Skeletal muscle satellite cell (primary cell): Measurements from ENCODE around the gene ZNF573. TPM values are rescaled to one million over a fixed set of nuclear protein-coding genes. Genes with fewer than 3 reads are reported as not detected.

ENCODE experiments used
- H3K27me3 ChIP-seq: 2 replicates; pipeline ENCODE4 v1.7.0; 2013; ENCODE audit warnings: low read length; ENCODE audit not compliant: control insufficient read depth, insufficient read depth
- H3K36me3 ChIP-seq: 2 replicates; pipeline ENCODE4 v1.7.0; 2013; ENCODE audit warnings: mild to moderate bottlenecking, control low read depth, low read length; ENCODE audit not compliant: insufficient read depth
- H3K4me1 ChIP-seq: 2 replicates; pipeline ENCODE4 v1.7.0; 2013; ENCODE audit warnings: low read length; ENCODE audit not compliant: control insufficient read depth, insufficient read depth
- H3K4me2 ChIP-seq: 2 replicates; pipeline ENCODE4 v1.7.0; 2013; ENCODE audit warnings: mild to moderate bottlenecking, low read length
- H3K4me3 ChIP-seq: 2 replicates; pipeline ENCODE4 v1.7.0; 2013; ENCODE audit warnings: low read length
- H3K9ac ChIP-seq: 2 replicates; pipeline ENCODE4 v1.7.0; 2013; ENCODE audit warnings: mild to moderate bottlenecking, low read depth, low read length, moderate library complexity
- H3K9me3 ChIP-seq: replicated peaks from 2 replicates; pipeline ENCODE4 v1.7.0; 2013; ENCODE audit warnings: mild to moderate bottlenecking, control low read depth, low read length
- small RNA-seq: library from RNA; depleted of rRNA; stranded (forward); fragments of <200 nt; gene quantifications from one replicate; pipeline ENCODE3, GENCODE V24; 2012

Gene ZNF573

GRCh38 chr19:37691881-37692504 is 87.4 kb downstream of the ZNF573 start:
- Histone ChIP-seq H3K4me1 (no peaks in the 10 kb centered on the region), H3K4me3 (peak overlapping the region; percentile 73), H3K9ac (peak overlapping the region; percentile 82)

More at GRCh38 chr19:37691881-37692504, 87.4 kb downstream of the ZNF573 start:
- peak overlapping the region; percentile 92 for H3K4me2 ChIP-seq
- peaks cover 11% of the 10 kb centered on the region for H3K9me3 ChIP-seq
- H3K36me3 ChIP-seq, result peaks cover 4% of the 10 kb centered on the region
- H3K27me3 ChIP-seq, result no peaks in the 10 kb centered on the region

Small RNA genes within 50 kb of the gene (small RNA-seq; reads per million reads assigned to genes)
- not detected for gene SELENOKP1
